ENCODE measurements around the gene KRT20. TPM values are rescaled to one million over a fixed set of nuclear protein-coding genes. Genes with fewer than 3 reads are reported as not detected.
"Not testable (repeated sequence)": the region's sequence is repeated elsewhere in the genome, so short reads cannot be mapped to it uniquely, and the experiment has no call there.

Gene KRT20
- total RNA-seq, 2 donors from 2014 or later: 1.8 TPM; not detected in 1

GRCh38 chr17:40921026-40921425 lies 36.0 kb upstream of the KRT20 start:
- DNase-seq (ENCODE audit: low spot score) (no peak), ATAC-seq (ENCODE audit: insufficient number of reproducible peaks, low FRiP score, low read depth) (no peak)
- Histone ChIP-seq H3K36me3 (no peaks in the 10 kb centered on the region), H3K27me3 (replicated peaks; ENCODE audit: insufficient read depth) (peaks cover 3% of the 10 kb centered on the region), H3K4me1 (ENCODE audit: control insufficient read depth in 1 of 2, low read depth in 2 of 2) (peaks cover 0 to 6% of the 10 kb centered on the region in 2 donors), H3K4me3 (no peak overlapping the region), H3K9me3 (no peaks in the 10 kb centered on the region), H3K27ac (no peak overlapping the region)
- no peak for TF ChIP-seq CTCF (IDR thresholded peaks at IDR 0.05)

- H3K27ac ChIP-seq; ATAC-seq (ENCODE audit: insufficient number of reproducible peaks, low FRiP score, low read depth); H3K36me3 ChIP-seq; DNase-seq (ENCODE audit: low spot score); H3K9me3 ChIP-seq; H3K4me3 ChIP-seq; H3K4me1 ChIP-seq (ENCODE audit: control insufficient read depth in 1 of 2, low read depth in 2 of 2); H3K27me3 ChIP-seq (replicated peaks; ENCODE audit: insufficient read depth): not testable (repeated sequence)
These were observed 32.1 kb upstream of the KRT20 start for GRCh38 chr17:40917116-40917515.

- peaks cover 0 to 6% of the 10 kb centered on the region in 2 donors for H3K4me1 ChIP-seq (ENCODE audit: control insufficient read depth in 1 of 2, low read depth in 2 of 2)
- ATAC-seq (ENCODE audit: insufficient number of reproducible peaks, low FRiP score, low read depth) (no peak), DNase-seq (ENCODE audit: low spot score) (no peak)
- H3K36me3 ChIP-seq: no peaks in the 10 kb centered on the region
- H3K27ac ChIP-seq: no peak overlapping the region
- H3K4me3 ChIP-seq: no peak overlapping the region
- no peak for TF ChIP-seq CTCF (IDR thresholded peaks at IDR 0.05)
- no peaks in the 10 kb centered on the region for H3K27me3 ChIP-seq (replicated peaks; ENCODE audit: insufficient read depth)
- no peaks in the 10 kb centered on the region for H3K9me3 ChIP-seq
These were observed 31.3 kb upstream of the KRT20 start for GRCh38 chr17:40916366-40916765.

- Histone ChIP-seq H3K27me3 (replicated peaks; ENCODE audit: insufficient read depth) (no peaks in the 10 kb centered on the region), H3K27ac (no peak overlapping the region), H3K36me3 (no peaks in the 10 kb centered on the region), H3K9me3 (no peaks in the 10 kb centered on the region), H3K4me3 (no peak overlapping the region), H3K4me1 (ENCODE audit: control insufficient read depth in 1 of 2, low read depth in 2 of 2) (peaks cover under 1 to 9% of the 10 kb centered on the region in 2 donors)
- peak; percentile 43 for ATAC-seq (ENCODE audit: insufficient number of reproducible peaks, low FRiP score, low read depth)
- no peak for TF ChIP-seq CTCF (IDR thresholded peaks at IDR 0.05)
- DNase-seq (ENCODE audit: low spot score): no peak
These were observed 30.7 kb upstream of the KRT20 start for GRCh38 chr17:40915721-40916256.

GRCh38 chr17:40915199-40915661 lies 30.2 kb upstream of the KRT20 start:
- no peak overlapping the region for H3K27ac ChIP-seq
- H3K4me3 ChIP-seq: no peak overlapping the region
- H3K36me3 ChIP-seq: no peaks in the 10 kb centered on the region
- DNase-seq (ENCODE audit: low spot score) (no peak), ATAC-seq (ENCODE audit: insufficient number of reproducible peaks, low FRiP score, low read depth) (no peak)
- no peaks in the 10 kb centered on the region for H3K27me3 ChIP-seq (replicated peaks; ENCODE audit: insufficient read depth)
- no peaks in the 10 kb centered on the region for H3K9me3 ChIP-seq
- no peak for TF ChIP-seq CTCF (IDR thresholded peaks at IDR 0.05)
- H3K4me1 ChIP-seq (ENCODE audit: control insufficient read depth in 1 of 2, low read depth in 2 of 2): peaks cover 6 to 15% of the 10 kb centered on the region in 2 donors

Measured in thoracic aorta (tissue), 2 donors.